ENCODE results near the gene NAV2.

- TF ChIP-seq, protein P1, sequence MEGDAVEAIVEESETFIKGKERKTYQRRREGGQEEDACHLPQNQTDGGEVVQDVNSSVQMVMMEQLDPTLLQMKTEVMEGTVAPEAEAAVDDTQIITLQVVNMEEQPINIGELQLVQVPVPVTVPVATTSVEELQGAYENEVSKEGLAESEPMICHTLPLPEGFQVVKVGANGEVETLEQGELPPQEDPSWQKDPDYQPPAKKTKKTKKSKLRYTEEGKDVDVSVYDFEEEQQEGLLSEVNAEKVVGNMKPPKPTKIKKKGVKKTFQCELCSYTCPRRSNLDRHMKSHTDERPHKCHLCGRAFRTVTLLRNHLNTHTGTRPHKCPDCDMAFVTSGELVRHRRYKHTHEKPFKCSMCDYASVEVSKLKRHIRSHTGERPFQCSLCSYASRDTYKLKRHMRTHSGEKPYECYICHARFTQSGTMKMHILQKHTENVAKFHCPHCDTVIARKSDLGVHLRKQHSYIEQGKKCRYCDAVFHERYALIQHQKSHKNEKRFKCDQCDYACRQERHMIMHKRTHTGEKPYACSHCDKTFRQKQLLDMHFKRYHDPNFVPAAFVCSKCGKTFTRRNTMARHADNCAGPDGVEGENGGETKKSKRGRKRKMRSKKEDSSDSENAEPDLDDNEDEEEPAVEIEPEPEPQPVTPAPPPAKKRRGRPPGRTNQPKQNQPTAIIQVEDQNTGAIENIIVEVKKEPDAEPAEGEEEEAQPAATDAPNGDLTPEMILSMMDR (IDR thresholded peaks at IDR 0.05), result no peak
- TF ChIP-seq POLR2A (IDR thresholded peaks at IDR 0.05), result no peak
These were observed 247.0 kb downstream of the NAV2 start for GRCh38 chr11:19959648-19960059.
